ENCODE results near the gene TMEM135. TPM values are rescaled to one million over a fixed set of nuclear protein-coding genes. Genes with fewer than 3 reads are reported as not detected.

Gene TMEM135
- total RNA-seq, 1 experiment from 2014 or later: 95.2 TPM

- BruUV-seq (replicated peaks): no TSS peak
- no peak overlapping the region for H3K27ac Mint-ChIP-seq (ENCODE audit: unreplicated experiment)
- POLR2A ChIA-PET: no interaction called here
- intact Hi-C loops (cut with micrococcal nuclease; ENCODE audit: unreplicated experiment): no loop called here
- H3K9me3 Mint-ChIP-seq (ENCODE audit: unreplicated experiment): no peaks in the 10 kb centered on the region
- no peak overlapping the region for H3K4me3 Mint-ChIP-seq (ENCODE audit: unreplicated experiment)
- H3K4me3 ChIP-seq (ENCODE audit: low read depth, low read length): no peak overlapping the region
- H3K36me3 Mint-ChIP-seq (ENCODE audit: insufficient read depth, unreplicated experiment): peaks cover 26% of the 10 kb centered on the region
- CTCF ChIA-PET: interaction anchor here (0.6 kb wide), 1 partner anchor 226 kb away, joined by 3 read pairs; no protein-coding TSS in a partner anchor
- no peaks in the 10 kb centered on the region for H3K4me1 ChIP-seq
- no peaks in the 10 kb centered on the region for H3K27me3 Mint-ChIP-seq (ENCODE audit: insufficient read depth, unreplicated experiment)
- no peaks in the 10 kb centered on the region for H3K4me1 Mint-ChIP-seq (ENCODE audit: low read depth, unreplicated experiment)
- no peak for DNase-seq
- no peaks in the 10 kb centered on the region for H3K9me3 ChIP-seq
- H3K36me3 ChIP-seq (ENCODE audit: control insufficient read depth, insufficient read depth, low read length): no peaks in the 10 kb centered on the region
- no peaks in the 10 kb centered on the region for H3K27me3 ChIP-seq (replicated peaks; ENCODE audit: control insufficient read depth, insufficient read depth, low read length)
- no peak for TF ChIP-seq CTCF (IDR thresholded peaks at IDR 0.05; ENCODE audit: insufficient read depth in 1 of 2, low read depth in 1 of 2, low read length in 1 of 2, severe bottlenecking in 1 of 2, unreplicated experiment in 1 of 2)
These were observed 266.7 kb downstream of the TMEM135 start for GRCh38 chr11:87304412-87304811.

- H3K4me1 ChIP-seq: no peaks in the 10 kb centered on the region
- BruUV-seq (replicated peaks): no TSS peak
- H3K27ac Mint-ChIP-seq (ENCODE audit: unreplicated experiment): no peak overlapping the region
- H3K4me3 Mint-ChIP-seq (ENCODE audit: unreplicated experiment): no peak overlapping the region
- DNase-seq: no peak
- H3K27me3 ChIP-seq (replicated peaks; ENCODE audit: control insufficient read depth, insufficient read depth, low read length): no peaks in the 10 kb centered on the region
- POLR2A ChIA-PET: no interaction called here
- no peak overlapping the region for H3K4me3 ChIP-seq (ENCODE audit: low read depth, low read length)
- CTCF ChIA-PET: no interaction called here
- H3K9me3 ChIP-seq: no peaks in the 10 kb centered on the region
- no peaks in the 10 kb centered on the region for H3K9me3 Mint-ChIP-seq (ENCODE audit: unreplicated experiment)
- no peaks in the 10 kb centered on the region for H3K36me3 ChIP-seq (ENCODE audit: control insufficient read depth, insufficient read depth, low read length)
- no peaks in the 10 kb centered on the region for H3K27me3 Mint-ChIP-seq (ENCODE audit: insufficient read depth, unreplicated experiment)
- intact Hi-C loops (cut with micrococcal nuclease; ENCODE audit: unreplicated experiment): no loop called here
- H3K36me3 Mint-ChIP-seq (ENCODE audit: insufficient read depth, unreplicated experiment): peaks cover 33% of the 10 kb centered on the region
- H3K4me1 Mint-ChIP-seq (ENCODE audit: low read depth, unreplicated experiment): peaks cover 6% of the 10 kb centered on the region
- TF ChIP-seq CTCF (IDR thresholded peaks at IDR 0.05; ENCODE audit: insufficient read depth in 1 of 2, low read depth in 1 of 2, low read length in 1 of 2, severe bottlenecking in 1 of 2, unreplicated experiment in 1 of 2): no peak
These were observed 268.6 kb downstream of the TMEM135 start for GRCh38 chr11:87306262-87306851.

GRCh38 chr11:87307101-87307500, 269.4 kb downstream of the TMEM135 start:
- Mint-ChIP-seq H3K27me3 (ENCODE audit: insufficient read depth, unreplicated experiment) (no peaks in the 10 kb centered on the region), H3K4me3 (ENCODE audit: unreplicated experiment) (no peak overlapping the region), H3K36me3 (ENCODE audit: insufficient read depth, unreplicated experiment) (peaks cover 33% of the 10 kb centered on the region), H3K9me3 (ENCODE audit: unreplicated experiment) (no peaks in the 10 kb centered on the region), H3K27ac (ENCODE audit: unreplicated experiment) (no peak overlapping the region), H3K4me1 (ENCODE audit: low read depth, unreplicated experiment) (peaks cover 6% of the 10 kb centered on the region)
- intact Hi-C loops (cut with micrococcal nuclease; ENCODE audit: unreplicated experiment): no loop called here
- H3K4me1 ChIP-seq: no peaks in the 10 kb centered on the region
- H3K27me3 ChIP-seq (replicated peaks; ENCODE audit: control insufficient read depth, insufficient read depth, low read length): no peaks in the 10 kb centered on the region
- no peaks in the 10 kb centered on the region for H3K9me3 ChIP-seq
- H3K36me3 ChIP-seq (ENCODE audit: control insufficient read depth, insufficient read depth, low read length): no peaks in the 10 kb centered on the region
- BruUV-seq (replicated peaks): no TSS peak
- no peak for TF ChIP-seq CTCF (IDR thresholded peaks at IDR 0.05; ENCODE audit: insufficient read depth in 1 of 2, low read depth in 1 of 2, low read length in 1 of 2, severe bottlenecking in 1 of 2, unreplicated experiment in 1 of 2)
- ChIA-PET POLR2A (no interaction called here), CTCF (no interaction called here)
- H3K4me3 ChIP-seq (ENCODE audit: low read depth, low read length): no peak overlapping the region
- DNase-seq: no peak
